GM12878 (cell line): ENCODE measurements around the gene GATAD2B. TPM values are rescaled to one million over a fixed set of nuclear protein-coding genes. Genes with fewer than 3 reads are reported as not detected.

Experiments used
- FOXK2 ChIP-seq: fragments of 450-650 bp; IDR thresholded peaks from 2 replicates; pipeline ENCODE4 v1.6.1; 2017; ENCODE audit warnings: mild to moderate bottlenecking, moderate library complexity
- NFYB ChIP-seq: IDR thresholded peaks from 2 replicates; pipeline ENCODE4 v1.6.1; 2011; ENCODE audit warnings: low read depth, mild to moderate bottlenecking, low read length, improper control_type of control experiment, moderate library complexity; ENCODE audit not compliant: insufficient read depth
- RAD51 ChIP-seq: fragments of 450-650 bp; IDR thresholded peaks from 2 replicates; pipeline ENCODE4 v1.6.1; 2016; ENCODE audit warnings: moderate library complexity, mild to moderate bottlenecking, inconsistent platforms
- SRF ChIP-seq, 2 experiments: IDR thresholded peaks; 2 replicates each; pipeline ENCODE4 v1.6.1; 2011; ENCODE audit warnings: low read depth in 2 of 2, low read length in 2 of 2, mild to moderate bottlenecking in 1 of 2, moderate library complexity in 1 of 2
- STAT1 ChIP-seq: fragments of 450-650 bp; conservative IDR thresholded peaks from 2 replicates; pipeline ENCODE4 v1.6.1; 2014; ENCODE audit warnings: antibody characterized with exemption, mild to moderate bottlenecking
- ZBTB40 ChIP-seq: fragments of 450-650 bp; IDR thresholded peaks from 2 replicates; pipeline ENCODE4 v1.6.1; 2016; ENCODE audit warnings: mild to moderate bottlenecking, moderate library complexity, borderline replicate concordance
- ZNF384 ChIP-seq: IDR thresholded peaks from 2 replicates; pipeline ENCODE4 v1.6.1; 2012; ENCODE audit warnings: low read depth, mild to moderate bottlenecking, low read length, improper control_type of control experiment, borderline replicate concordance
- polyA plus RNA-seq, 11 experiments: library from polyadenylated mRNA; depleted of rRNA in 4 of 11; unstranded in 6 of 11; stranded (reverse) in 5 of 11; fragments of >200 nt; fragmentation: Nextera tagmentation in 4 of 11; fragmentation: Illumina TruSeq in 1 of 11; extraction: Ambion mirVana in 4 of 11; extraction: Trizol in 1 of 11; gene quantifications; 1 replicate in 1 of 11; 2 replicates in 10 of 11; pipeline versions ENCODE4 v1.2.1 to v1.2.3, GENCODE V29; 2011 to 2016; ENCODE audit warnings: inconsistent platforms in 2 of 11, missing spikeins in 2 of 11, low read depth in 1 of 11
- total RNA-seq, 4 experiments: library from RNA; depleted of rRNA in 3 of 4; stranded (reverse); fragments of >200 nt in 3 of 4; fragmentation: Illumina TruSeq in 1 of 4; extraction: Trizol in 1 of 4; gene quantifications; 2 replicates each; pipeline versions ENCODE4 v1.2.1 to v1.2.3, GENCODE V29; 2013 to 2021

The GATAD2B gene
- total and polyA plus RNA-seq, 10 of the 15 experiments (the other 5 are each of a cell fraction or from before 2014, with no cell fraction given), result 2.4 to 63.1 (median 8.7) TPM

- TF ChIP-seq ZBTB40, result peak; percentile 28; the same call in 1 of the 2 replicates
- TF ChIP-seq STAT1, result no peak; the same call in 1 of the 2 replicates
- TF ChIP-seq FOXK2, result no peak
- TF ChIP-seq ZNF384, result no peak
- peak; percentile 40; the same call in 1 of the 2 replicates for TF ChIP-seq RAD51
- no peak for TF ChIP-seq NFYB
- peak in 1 of 2 experiments; percentile 63; a peak in 1 of 4 replicates for TF ChIP-seq SRF (IDR thresholded peaks at IDR 0.05; ENCODE audit: low read depth in 2 of 2, low read length in 2 of 2)
Observed at GRCh38 chr1:153945795-153946621, 23.2 kb upstream of the GATAD2B start (continued).
